HepG2 (cell line): ENCODE data around the gene BCAR3. TPM values are rescaled to one million over a fixed set of nuclear protein-coding genes. Genes with fewer than 3 reads are reported as not detected.

Experiments
- DRAP1 ChIP-seq: IDR thresholded peaks from 2 replicates; pipeline ENCODE4 v1.6.1; 2016; ENCODE audit warnings: missing genetic modification reagents, missing compliant biosample characterization
- GPBP1L1 ChIP-seq: sonication (generic); formaldehyde crosslinking; IDR thresholded peaks from 2 replicates; pipeline ENCODE4 v1.5.0; 2020; ENCODE audit warnings: mild to moderate bottlenecking, missing genetic modification reagents
- GRHL1 ChIP-seq: sonication (generic); formaldehyde crosslinking; conservative IDR thresholded peaks from 2 replicates; pipeline ENCODE4 v1.8.0; 2022; ENCODE audit warnings: missing genetic modification reagents
- HMGA1 ChIP-seq: sonication (generic); formaldehyde crosslinking; conservative IDR thresholded peaks from 2 replicates; pipeline ENCODE4 v1.4.0; 2020; ENCODE audit warnings: missing genetic modification reagents
- NCOR1 ChIP-seq: fragments of 200-600 bp; sonication (generic); IDR thresholded peaks from 2 replicates; pipeline ENCODE4 v1.7.0; 2017; ENCODE audit warnings: antibody characterized with exemption, low read length, borderline replicate concordance
- RFXAP ChIP-seq: sonication (generic); formaldehyde crosslinking; IDR thresholded peaks from 2 replicates; pipeline ENCODE4 v1.4.0; 2020; ENCODE audit warnings: missing genetic modification reagents, borderline replicate concordance
- YEATS2 ChIP-seq: sonication (generic); formaldehyde crosslinking; IDR thresholded peaks from 2 replicates; pipeline ENCODE4 v1.4.0; 2020; ENCODE audit warnings: missing genetic modification reagents, borderline replicate concordance
- ZHX2 ChIP-seq, 2 experiments: sonication (generic) in 1 of 2; formaldehyde crosslinking in 1 of 2; IDR thresholded peaks; 2 replicates each; pipeline versions ENCODE4 v1.6.1 to v1.9.0; 2014 to 2022; ENCODE audit warnings: antibody characterized with exemption in 1 of 2, borderline replicate concordance in 1 of 2, inconsistent platforms in 1 of 2, low read depth in 1 of 2, missing genetic modification reagents in 1 of 2
- ZNF350 ChIP-seq: sonication (generic); formaldehyde crosslinking; IDR thresholded peaks from 2 replicates; pipeline ENCODE4 v1.4.0; 2020; ENCODE audit warnings: mild to moderate bottlenecking, low read depth, missing genetic modification reagents, borderline replicate concordance
- ZZZ3 ChIP-seq: sonication (generic); formaldehyde crosslinking; IDR thresholded peaks from 2 replicates; pipeline ENCODE4 v1.4.0; 2020; ENCODE audit warnings: missing genetic modification reagents, mild to moderate bottlenecking, borderline replicate concordance
- polyA plus RNA-seq, 8 experiments: library from polyadenylated mRNA; depleted of rRNA in 3 of 8; stranded (reverse) in 7 of 8; unstranded in 1 of 8; fragments of >200 nt; fragmentation: Illumina TruSeq in 4 of 8; extraction: Trizol in 4 of 8; gene quantifications; 2 replicates each; pipeline versions ENCODE4 v1.2.1 to v1.2.3, GENCODE V29; 2011 to 2016; ENCODE audit warnings: low read depth in 4 of 8, missing spikeins in 1 of 8, mixed read lengths in 1 of 8; ENCODE audit not compliant: insufficient read depth in 1 of 8
- total RNA-seq, 5 experiments: library from RNA; depleted of rRNA; stranded (reverse); fragments of >200 nt; fragmentation: Illumina TruSeq; extraction: Trizol; gene quantifications; 2 replicates each; pipeline ENCODE4 v1.2.3, GENCODE V29; 2016; ENCODE audit warnings: low read depth in 1 of 5
- TF ChIP-seq, protein P1 (sequence below): sonication (generic); formaldehyde crosslinking; IDR thresholded peaks from 2 replicates; pipeline ENCODE4; 2020; ENCODE audit warnings: missing genetic modification reagents, mild to moderate bottlenecking, borderline replicate concordance

BCAR3 gene
- total and polyA plus RNA-seq, 2 of the 13 experiments (the other 11 are each of a cell fraction or from before 2014, with no cell fraction given), result 3.6 to 4.8 TPM

GRCh38 chr1:93526431-93526830, 155.2 kb downstream of the BCAR3 start (continued):
- TF ChIP-seq ZHX2 (IDR thresholded peaks at IDR 0.05; ENCODE audit: low read depth) (no peak), ZHX2 (CRISPR knock-in tag; IDR thresholded peaks at IDR 0.05; ENCODE audit: borderline replicate concordance) (no peak), DRAP1 (no peak), GRHL1 (no peak), YEATS2 (CRISPR knock-in tag) (no peak), NCOR1 (no peak), ZZZ3 (CRISPR knock-in tag) (no peak), RFXAP (CRISPR knock-in tag) (no peak), ZNF350 (CRISPR knock-in tag) (no peak), GPBP1L1 (no peak), HMGA1 (CRISPR knock-in tag) (no peak)
- TF ChIP-seq, protein P1, sequence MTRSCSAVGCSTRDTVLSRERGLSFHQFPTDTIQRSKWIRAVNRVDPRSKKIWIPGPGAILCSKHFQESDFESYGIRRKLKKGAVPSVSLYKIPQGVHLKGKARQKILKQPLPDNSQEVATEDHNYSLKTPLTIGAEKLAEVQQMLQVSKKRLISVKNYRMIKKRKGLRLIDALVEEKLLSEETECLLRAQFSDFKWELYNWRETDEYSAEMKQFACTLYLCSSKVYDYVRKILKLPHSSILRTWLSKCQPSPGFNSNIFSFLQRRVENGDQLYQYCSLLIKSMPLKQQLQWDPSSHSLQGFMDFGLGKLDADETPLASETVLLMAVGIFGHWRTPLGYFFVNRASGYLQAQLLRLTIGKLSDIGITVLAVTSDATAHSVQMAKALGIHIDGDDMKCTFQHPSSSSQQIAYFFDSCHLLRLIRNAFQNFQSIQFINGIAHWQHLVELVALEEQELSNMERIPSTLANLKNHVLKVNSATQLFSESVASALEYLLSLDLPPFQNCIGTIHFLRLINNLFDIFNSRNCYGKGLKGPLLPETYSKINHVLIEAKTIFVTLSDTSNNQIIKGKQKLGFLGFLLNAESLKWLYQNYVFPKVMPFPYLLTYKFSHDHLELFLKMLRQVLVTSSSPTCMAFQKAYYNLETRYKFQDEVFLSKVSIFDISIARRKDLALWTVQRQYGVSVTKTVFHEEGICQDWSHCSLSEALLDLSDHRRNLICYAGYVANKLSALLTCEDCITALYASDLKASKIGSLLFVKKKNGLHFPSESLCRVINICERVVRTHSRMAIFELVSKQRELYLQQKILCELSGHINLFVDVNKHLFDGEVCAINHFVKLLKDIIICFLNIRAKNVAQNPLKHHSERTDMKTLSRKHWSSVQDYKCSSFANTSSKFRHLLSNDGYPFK, result no peak
